Cardiac muscle cell (in vitro differentiated cells and primary cell): Measurements from ENCODE around the gene PIEZO2. TPM values are rescaled to one million over a fixed set of nuclear protein-coding genes. Genes with fewer than 3 reads are reported as not detected.

Experiments used
- DNase-seq, 2 donors: peaks; one replicate each; pipeline versions ENCODE4 v3.0.0 to v3.0.0-alpha.2; 2010 to 2017; ENCODE audit warnings: low read depth in 1 of 2, low spot score in 1 of 2
- H3K27ac ChIP-seq: fragments of 200-600 bp; sonication (generic); 2 replicates; pipeline ENCODE4 v1.5.1; 2016
- H3K27me3 ChIP-seq: fragments of 200-600 bp; sonication (generic); 2 replicates; pipeline ENCODE4 v1.6.0; 2016; ENCODE audit warnings: control low read depth
- H3K36me3 ChIP-seq: fragments of 200-600 bp; sonication (generic); 2 replicates; pipeline ENCODE4 v1.5.1; 2016; ENCODE audit warnings: control low read depth
- H3K4me1 ChIP-seq: fragments of 200-600 bp; sonication (generic); 2 replicates; pipeline ENCODE4 v1.8.1; 2017; ENCODE audit warnings: low read depth, mild to moderate bottlenecking, mixed run types
- H3K4me3 ChIP-seq: fragments of 200-600 bp; sonication (generic); 2 replicates; pipeline ENCODE4 v1.5.1; 2016; ENCODE audit warnings: mild to moderate bottlenecking
- H3K9me3 ChIP-seq: fragments of 200-600 bp; sonication (generic); 2 replicates; pipeline ENCODE4 v1.5.1; 2017; ENCODE audit warnings: low read depth, mild to moderate bottlenecking, control low read depth
- CTCF ChIP-seq: IDR thresholded peaks from 2 replicates; pipeline ENCODE4 v1.5.1; 2012; ENCODE audit warnings: low read depth, mild to moderate bottlenecking, low read length
- polyA plus RNA-seq: library from polyadenylated mRNA; unstranded; fragments of >200 nt; fragmentation: Nextera tagmentation; extraction: Ambion mirVana; gene quantifications from 2 replicates; pipeline ENCODE4 v1.2.1, GENCODE V29; 2016
- total RNA-seq: library from RNA; depleted of rRNA; stranded (reverse); fragments of >200 nt; gene quantifications from 2 replicates; pipeline ENCODE4 v1.2.3, GENCODE V29; 2016

The PIEZO2 gene
- total and polyA plus RNA-seq, 2 experiments from 2014 or later, result 0.04 to 0.69 TPM

GRCh38 chr18:11071300-11071699, 78.1 kb downstream of the PIEZO2 start:
- no peak overlapping the region for H3K4me3 ChIP-seq
- no peaks in the 10 kb centered on the region for H3K4me1 ChIP-seq
- no peaks in the 10 kb centered on the region for H3K9me3 ChIP-seq
- no peaks in the 10 kb centered on the region for H3K27me3 ChIP-seq
- no peak for TF ChIP-seq CTCF
- no peak overlapping the region for H3K27ac ChIP-seq
- no peak for DNase-seq
- no peaks in the 10 kb centered on the region for H3K36me3 ChIP-seq

GRCh38 chr18:11070593-11070992, 78.8 kb downstream of the PIEZO2 start:
- DNase-seq, result no peak
- Histone ChIP-seq H3K27ac (no peak overlapping the region), H3K4me1 (no peaks in the 10 kb centered on the region), H3K4me3 (no peak overlapping the region), H3K9me3 (no peaks in the 10 kb centered on the region), H3K36me3 (no peaks in the 10 kb centered on the region), H3K27me3 (no peaks in the 10 kb centered on the region)
- no peak for TF ChIP-seq CTCF

GRCh38 chr18:11066038-11066437, 83.3 kb downstream of the PIEZO2 start:
- H3K27ac ChIP-seq, result no peak overlapping the region
- no peak overlapping the region for H3K4me3 ChIP-seq
- no peaks in the 10 kb centered on the region for H3K9me3 ChIP-seq
- no peak for DNase-seq
- H3K36me3 ChIP-seq, result no peaks in the 10 kb centered on the region
- TF ChIP-seq CTCF, result no peak
- H3K27me3 ChIP-seq, result no peaks in the 10 kb centered on the region
- no peaks in the 10 kb centered on the region for H3K4me1 ChIP-seq

- TF ChIP-seq CTCF, result no peak
Measured at GRCh38 chr18:11064727-11065460, 84.5 kb downstream of the PIEZO2 start.

GRCh38 chr18:11064106-11064505, 85.3 kb downstream of the PIEZO2 start:
- DNase-seq, result no peak
- TF ChIP-seq CTCF, result no peak
- H3K9me3 ChIP-seq, result no peaks in the 10 kb centered on the region
- H3K36me3 ChIP-seq, result no peaks in the 10 kb centered on the region
- H3K4me1 ChIP-seq, result no peaks in the 10 kb centered on the region
- no peak overlapping the region for H3K4me3 ChIP-seq
- H3K27me3 ChIP-seq, result no peaks in the 10 kb centered on the region
- no peak overlapping the region for H3K27ac ChIP-seq

More at GRCh38 chr18:11064727-11065460, 84.5 kb downstream of the PIEZO2 start:
- H3K36me3 ChIP-seq, result no peaks in the 10 kb centered on the region
- no peaks in the 10 kb centered on the region for H3K4me1 ChIP-seq
- no peak overlapping the region for H3K27ac ChIP-seq
- H3K9me3 ChIP-seq, result no peaks in the 10 kb centered on the region
- H3K4me3 ChIP-seq, result no peak overlapping the region
- H3K27me3 ChIP-seq, result no peaks in the 10 kb centered on the region
- no peak for DNase-seq
